HUES6 (cell line): Measurements from ENCODE around the gene PIK3C2A.

Source experiments
- H3K27ac ChIP-seq: 2 replicates; pipeline ENCODE4 v1.7.0; 2013; ENCODE audit warnings: low read depth, mild to moderate bottlenecking, low read length, inconsistent platforms
- H3K27me3 ChIP-seq: 2 replicates; pipeline ENCODE4 v1.6.1; 2013; ENCODE audit warnings: low read length; ENCODE audit not compliant: control insufficient read depth, insufficient read depth
- H3K36me3 ChIP-seq: 2 replicates; pipeline ENCODE4 v1.6.1; 2013; ENCODE audit warnings: low read length; ENCODE audit not compliant: control insufficient read depth, insufficient read depth
- H3K4me1 ChIP-seq: 2 replicates; pipeline ENCODE4 v1.6.1; 2013; ENCODE audit warnings: low read length; ENCODE audit not compliant: control insufficient read depth, insufficient read depth
- H3K4me3 ChIP-seq: 2 replicates; pipeline ENCODE4 v1.5.1; 2013; ENCODE audit warnings: low read depth, low read length
- H3K9ac ChIP-seq: one replicate; pipeline ENCODE4 v1.6.1; 2013; ENCODE audit warnings: mild to moderate bottlenecking, low read length
- H3K9me3 ChIP-seq: 2 replicates; pipeline ENCODE4 v1.6.1; 2013; ENCODE audit warnings: low read depth, low read length; ENCODE audit not compliant: control insufficient read depth, insufficient read depth

PIK3C2A gene

GRCh38 chr11:17214338-17214737, 6.6 kb upstream of the PIK3C2A start:
- no peak overlapping the region for H3K27ac ChIP-seq
- no peaks in the 10 kb centered on the region for H3K27me3 ChIP-seq
- peaks cover 4% of the 10 kb centered on the region; the same call in 1 of the 2 replicates for H3K4me1 ChIP-seq
- H3K4me3 ChIP-seq, result no peak overlapping the region
- no peak overlapping the region for H3K9ac ChIP-seq
- peaks cover 7% of the 10 kb centered on the region for H3K9me3 ChIP-seq
- peaks cover 15% of the 10 kb centered on the region; the same call in 1 of the 2 replicates for H3K36me3 ChIP-seq

- Histone ChIP-seq H3K27me3 (no peaks in the 10 kb centered on the region), H3K9ac (no peak overlapping the region), H3K4me1 (peaks cover 4% of the 10 kb centered on the region; the same call in 1 of the 2 replicates), H3K27ac (no peak overlapping the region), H3K36me3 (peaks cover 15% of the 10 kb centered on the region), H3K4me3 (no peak overlapping the region), H3K9me3 (peaks cover 7% of the 10 kb centered on the region)
Measured at GRCh38 chr11:17211286-17211685, 3.5 kb upstream of the PIK3C2A start.

DNA sequence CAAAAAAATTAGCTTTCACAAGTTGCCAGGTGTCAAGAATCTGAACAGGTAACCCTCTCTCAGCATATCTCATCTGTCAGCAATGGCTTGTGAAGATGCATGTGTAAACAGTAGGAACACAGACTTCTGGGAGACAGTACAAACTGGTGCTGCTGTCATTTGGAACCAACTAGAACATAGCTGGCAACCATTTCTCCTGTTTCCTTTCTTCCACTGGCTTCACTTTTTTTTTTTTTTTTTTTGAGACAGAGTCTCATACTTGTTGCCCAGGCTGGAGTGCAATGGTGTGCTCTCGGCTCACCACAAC, 2.1 kb upstream of the PIK3C2A start:
- H3K27ac ChIP-seq, result peak overlapping the region; percentile 49; the same call in 1 of the 2 replicates
- no peak overlapping the region; the same call in 1 of the 2 replicates for H3K4me3 ChIP-seq
- H3K4me1 ChIP-seq, result peaks cover 4% of the 10 kb centered on the region; the same call in 1 of the 2 replicates
- peak overlapping the region; percentile 39 for H3K9ac ChIP-seq
- H3K9me3 ChIP-seq, result peaks cover 7% of the 10 kb centered on the region
- H3K36me3 ChIP-seq, result peaks cover 15% of the 10 kb centered on the region
- H3K27me3 ChIP-seq, result no peaks in the 10 kb centered on the region

GRCh38 chr11:17208257-17208999, 642 bp upstream of the PIK3C2A start:
- Histone ChIP-seq H3K9ac (peak overlapping the region; percentile 95), H3K36me3 (peaks cover 10% of the 10 kb centered on the region), H3K4me3 (peak overlapping the region; percentile 90), H3K4me1 (peaks cover 4% of the 10 kb centered on the region; the same call in 1 of the 2 replicates), H3K27ac (peak overlapping the region; percentile 93), H3K27me3 (no peaks in the 10 kb centered on the region), H3K9me3 (no peaks in the 10 kb centered on the region)

GRCh38 chr11:17206463-17206862, 1.3 kb downstream of the PIK3C2A start:
- H3K4me1 ChIP-seq, result peaks cover 4% of the 10 kb centered on the region; the same call in 1 of the 2 replicates
- no peaks in the 10 kb centered on the region for H3K9me3 ChIP-seq
- peak overlapping the region; percentile 95 for H3K9ac ChIP-seq
- no peak overlapping the region for H3K27ac ChIP-seq
- peak overlapping the region; percentile 90 for H3K4me3 ChIP-seq
- peaks cover 14% of the 10 kb centered on the region for H3K36me3 ChIP-seq
- H3K27me3 ChIP-seq, result no peaks in the 10 kb centered on the region

GRCh38 chr11:17197431-17197898, 10.3 kb downstream of the PIK3C2A start:
- H3K4me3 ChIP-seq, result no peak overlapping the region
- H3K27ac ChIP-seq, result no peak overlapping the region
- H3K9ac ChIP-seq, result no peak overlapping the region
- H3K9me3 ChIP-seq, result no peaks in the 10 kb centered on the region
- peaks cover 32% of the 10 kb centered on the region for H3K36me3 ChIP-seq
- no peaks in the 10 kb centered on the region; the same call in 1 of the 2 replicates for H3K4me1 ChIP-seq
- no peaks in the 10 kb centered on the region for H3K27me3 ChIP-seq

DNA sequence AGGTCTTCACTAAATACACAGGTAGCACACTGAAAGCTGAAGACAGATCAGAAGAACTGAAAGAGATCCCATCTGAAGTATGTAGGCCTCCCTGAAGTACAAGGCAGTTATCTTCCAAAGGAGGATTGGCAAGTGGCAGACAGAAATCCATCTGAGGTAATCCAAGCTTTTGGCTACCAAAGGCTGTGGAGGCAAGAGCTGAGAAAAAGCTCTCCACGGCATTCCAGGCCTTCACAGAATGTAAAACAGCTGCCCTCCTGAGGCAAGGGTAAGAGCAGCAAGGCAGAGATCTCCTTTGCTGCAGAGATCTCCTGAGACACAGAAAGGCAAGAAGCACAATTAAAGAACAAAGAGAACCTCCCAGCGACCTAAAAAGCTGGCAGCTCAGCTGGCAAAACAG, 19.1 kb downstream of the PIK3C2A start:
- no peak overlapping the region for H3K27ac ChIP-seq
- no peak overlapping the region for H3K4me3 ChIP-seq
- no peaks in the 10 kb centered on the region for H3K9me3 ChIP-seq
- peaks cover 5% of the 10 kb centered on the region; the same call in 1 of the 2 replicates for H3K4me1 ChIP-seq
- H3K36me3 ChIP-seq, result peaks cover 33% of the 10 kb centered on the region
- H3K9ac ChIP-seq, result no peak overlapping the region
- no peaks in the 10 kb centered on the region for H3K27me3 ChIP-seq

- peaks cover 25% of the 10 kb centered on the region for H3K36me3 ChIP-seq
- H3K27ac ChIP-seq, result peak overlapping the region; percentile 46
- H3K4me3 ChIP-seq, result no peak overlapping the region
- no peaks in the 10 kb centered on the region for H3K27me3 ChIP-seq
- H3K9me3 ChIP-seq, result no peaks in the 10 kb centered on the region
- H3K9ac ChIP-seq, result no peak overlapping the region
- H3K4me1 ChIP-seq, result peaks cover 5% of the 10 kb centered on the region; the same call in 1 of the 2 replicates
Measured at GRCh38 chr11:17186932-17187692, 20.7 kb downstream of the PIK3C2A start.

GRCh38 chr11:17185938-17186337, 21.8 kb downstream of the PIK3C2A start:
- H3K4me1 ChIP-seq, result peaks cover 5% of the 10 kb centered on the region; the same call in 1 of the 2 replicates

GRCh38 chr11:17184882-17185587, 22.8 kb downstream of the PIK3C2A start:
- Histone ChIP-seq H3K9me3 (no peaks in the 10 kb centered on the region), H3K4me3 (no peak overlapping the region), H3K36me3 (peaks cover 12% of the 10 kb centered on the region), H3K4me1 (peaks cover 5% of the 10 kb centered on the region; the same call in 1 of the 2 replicates), H3K9ac (no peak overlapping the region), H3K27ac (no peak overlapping the region), H3K27me3 (no peaks in the 10 kb centered on the region)

More at GRCh38 chr11:17185938-17186337, 21.8 kb downstream of the PIK3C2A start:
- no peaks in the 10 kb centered on the region for H3K9me3 ChIP-seq
- no peak overlapping the region for H3K27ac ChIP-seq
- H3K9ac ChIP-seq, result no peak overlapping the region
- peaks cover 15% of the 10 kb centered on the region for H3K36me3 ChIP-seq
- no peaks in the 10 kb centered on the region for H3K27me3 ChIP-seq
- no peak overlapping the region for H3K4me3 ChIP-seq
